NCI-H226 (cell line): ENCODE measurements around the gene TNFAIP3.
A peak's percentile ranks its signal among the peaks of the same experiment; 100 is the strongest.

Experiments
- DNase-seq: peaks from one replicate; pipeline ENCODE4 v3.0.0-alpha.2; 2015

TNFAIP3 gene

GRCh38 chr6:137926207-137926731 lies 59.2 kb downstream of the TNFAIP3 start:
- DNase-seq: peak; percentile 88

GRCh38 chr6:137926985-137927384 lies 59.9 kb downstream of the TNFAIP3 start:
- no peak for DNase-seq

- DNase-seq: no peak
These were observed 60.7 kb downstream of the TNFAIP3 start for GRCh38 chr6:137927777-137928218.

GRCh38 chr6:137928286-137928685 lies 61.2 kb downstream of the TNFAIP3 start:
- DNase-seq: no peak

- DNase-seq: peak; percentile 25
These were observed 64.9 kb downstream of the TNFAIP3 start for GRCh38 chr6:137931849-137932465.
